DND-41 (cell line): ENCODE data around the gene SELENON.
A peak's percentile ranks its signal among the peaks of the same experiment; 100 is the strongest.

Experiments
- ATAC-seq: fragments of 200-7000 bp; cut with Tn5 transposase; 3 replicates; pipeline ENCODE4 v1.9.1; 2021; ENCODE audit warnings: low read depth; ENCODE audit not compliant: insufficient read depth
- DNase-seq: peaks from one replicate; pipeline ENCODE4 v3.0.0-alpha.2; 2020
- H2AFZ ChIP-seq: 2 replicates; pipeline ENCODE4 v1.6.0; 2012; ENCODE audit warnings: low read depth, low read length
- H3K27ac ChIP-seq: 2 replicates; pipeline ENCODE4 v1.5.1; 2012; ENCODE audit warnings: low read length, inconsistent platforms
- H3K27me3 ChIP-seq: fragments of 200-600 bp; sonication (generic); 2 replicates; pipeline ENCODE4 v1.6.0; 2012; ENCODE audit warnings: low read length, mild to moderate bottlenecking, inconsistent platforms; ENCODE audit not compliant: insufficient read depth, poor library complexity
- H3K36me3 ChIP-seq: 2 replicates; pipeline ENCODE4 v1.5.1; 2012; ENCODE audit warnings: low read length, inconsistent platforms; ENCODE audit not compliant: insufficient read depth
- H3K4me1 ChIP-seq: 2 replicates; pipeline ENCODE4 v1.5.1; 2012; ENCODE audit warnings: mild to moderate bottlenecking, low read length; ENCODE audit not compliant: insufficient read depth
- H3K4me2 ChIP-seq: 2 replicates; pipeline ENCODE4 v1.6.0; 2012; ENCODE audit warnings: mild to moderate bottlenecking, moderate library complexity, low read length, inconsistent platforms; ENCODE audit not compliant: insufficient read depth
- H3K4me3 ChIP-seq, 2 experiments: fragments of 200-600 bp in 1 of 2; shearing (Covaris generic) in 1 of 2; 2 replicates each; pipeline ENCODE4 v1.5.1; 2012 to 2016; ENCODE audit warnings: inconsistent platforms in 2 of 2, low read length in 2 of 2, mild to moderate bottlenecking in 2 of 2, low read depth in 1 of 2, moderate library complexity in 1 of 2
- H3K79me2 ChIP-seq: 2 replicates; pipeline ENCODE4 v1.6.0; 2012; ENCODE audit warnings: low read length, inconsistent platforms; ENCODE audit not compliant: insufficient read depth
- H3K9ac ChIP-seq: 2 replicates; pipeline ENCODE4 v1.6.0; 2012; ENCODE audit warnings: low read depth, mild to moderate bottlenecking, inconsistent platforms, low read length, moderate library complexity
- H3K9me3 ChIP-seq: 2 replicates; pipeline ENCODE4 v1.5.1; 2012; ENCODE audit warnings: low read length, moderate library complexity, mild to moderate bottlenecking, inconsistent platforms; ENCODE audit not compliant: insufficient read depth, severe bottlenecking
- H4K20me1 ChIP-seq: 2 replicates; pipeline ENCODE4 v1.6.0; 2012; ENCODE audit warnings: low read length; ENCODE audit not compliant: insufficient read depth
- CTCF ChIP-seq: IDR thresholded peaks from 2 replicates; pipeline ENCODE4 v1.5.1; 2012; ENCODE audit warnings: borderline replicate concordance, low read length, moderate library complexity, mild to moderate bottlenecking; ENCODE audit not compliant: poor library complexity, severe bottlenecking; ENCODE audit errors: extremely low read depth
- EZH2 ChIP-seq: IDR thresholded peaks from 3 replicates; pipeline ENCODE4 v1.6.1; 2012; ENCODE audit warnings: borderline replicate concordance, low read depth, mild to moderate bottlenecking, moderate library complexity, low read length, inconsistent platforms; ENCODE audit not compliant: severe bottlenecking

The SELENON gene

GRCh38 chr1:25773441-25774125 lies 26.4 kb upstream of the SELENON start:
- no peak overlapping the region for H3K4me3 ChIP-seq
- H3K4me2 ChIP-seq: no peak overlapping the region
- no peak for TF ChIP-seq EZH2
- TF ChIP-seq CTCF: no peak
- H3K36me3 ChIP-seq: no peaks in the 10 kb centered on the region
- no peak overlapping the region for H3K9ac ChIP-seq
- DNase-seq: no peak
- peaks cover 32% of the 10 kb centered on the region for H3K27me3 ChIP-seq
- H2AFZ ChIP-seq: no peak overlapping the region
- no peaks in the 10 kb centered on the region for H3K79me2 ChIP-seq
- H3K4me1 ChIP-seq: peaks cover 29% of the 10 kb centered on the region
- peaks cover 57% of the 10 kb centered on the region for H4K20me1 ChIP-seq
- H3K27ac ChIP-seq: no peak overlapping the region
- no peak for ATAC-seq
- no peaks in the 10 kb centered on the region for H3K9me3 ChIP-seq

DNA sequence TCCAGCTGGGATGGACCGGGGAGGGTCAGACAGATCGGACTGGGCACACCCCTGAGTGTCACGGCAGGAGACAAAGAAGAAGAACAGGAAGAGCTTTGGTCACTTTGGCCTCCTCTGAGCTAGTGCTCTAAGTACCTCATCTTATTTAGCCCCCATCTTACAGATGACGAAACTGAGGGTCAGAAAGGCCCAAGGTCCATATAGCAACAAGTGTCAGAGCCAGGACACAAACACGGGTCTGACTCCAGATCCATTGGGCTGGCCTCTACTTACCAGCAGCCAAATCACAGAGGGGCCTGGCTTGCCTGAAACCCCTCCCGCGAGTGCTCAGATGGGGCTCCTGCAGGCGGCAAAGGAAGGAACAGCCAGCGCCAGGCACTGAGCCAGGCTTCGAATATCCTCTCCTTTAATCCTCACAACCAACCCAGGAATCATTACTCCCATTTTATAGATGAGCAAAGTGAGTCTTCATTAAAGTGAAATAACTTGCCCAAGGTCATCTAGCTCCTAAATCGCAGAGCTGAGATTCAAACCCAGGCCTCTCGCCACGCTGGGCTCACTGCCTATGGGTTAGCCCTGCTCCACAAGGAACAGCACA lies 25.7 kb upstream of the SELENON start:
- Histone ChIP-seq H3K4me3 (no peak overlapping the region), H3K27ac (no peak overlapping the region), H3K79me2 (no peaks in the 10 kb centered on the region), H3K36me3 (no peaks in the 10 kb centered on the region), H3K9ac (no peak overlapping the region), H3K9me3 (no peaks in the 10 kb centered on the region), H3K27me3 (peaks cover 34% of the 10 kb centered on the region), H4K20me1 (peaks cover 56% of the 10 kb centered on the region), H2AFZ (no peak overlapping the region), H3K4me1 (peaks cover 29% of the 10 kb centered on the region), H3K4me2 (no peak overlapping the region)
- DNase-seq (no peak), ATAC-seq (no peak)
- TF ChIP-seq CTCF (no peak), EZH2 (no peak)

DNA sequence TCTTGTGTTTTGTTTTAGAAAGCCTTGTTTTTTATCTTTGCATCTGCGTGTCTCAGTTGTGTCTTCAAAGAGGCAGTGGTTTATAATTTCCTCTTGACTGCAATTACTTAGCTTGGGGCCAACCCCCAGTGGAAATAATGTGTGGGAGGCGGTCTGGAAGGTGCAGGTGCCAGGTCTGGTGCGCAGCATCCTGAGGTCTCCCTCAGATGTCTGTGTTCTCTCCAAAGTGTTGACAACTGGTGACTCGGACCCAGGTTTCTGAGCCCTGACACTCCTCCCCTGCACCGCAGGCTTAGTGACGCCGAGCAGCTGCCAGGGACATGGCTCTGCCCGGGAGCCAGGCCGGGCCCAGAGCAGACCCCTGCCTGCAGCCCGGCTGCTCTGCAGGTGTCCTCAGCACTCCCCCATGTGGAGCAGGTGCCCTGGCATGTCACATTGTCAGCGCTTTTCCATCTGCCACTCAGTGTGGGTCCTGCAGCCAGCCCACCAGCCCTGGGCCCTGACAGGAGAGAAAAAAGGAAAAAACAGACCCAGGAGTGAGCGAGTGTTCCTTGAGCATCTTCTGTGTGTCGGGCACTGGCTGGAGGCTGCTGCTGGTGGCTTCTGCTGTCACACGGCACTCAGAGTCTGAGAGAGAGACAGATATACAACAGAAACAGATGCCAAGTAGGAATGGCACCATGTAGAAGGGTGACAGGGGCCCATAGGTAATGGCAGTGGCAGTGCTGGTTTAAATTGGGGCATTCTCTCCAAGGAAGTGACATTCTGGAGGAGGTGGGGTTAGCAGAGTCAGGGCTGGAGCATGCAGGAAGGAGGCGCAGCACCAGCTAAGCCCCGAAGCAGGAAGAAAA lies 24.8 kb upstream of the SELENON start:
- H3K27ac ChIP-seq: no peak overlapping the region
- H3K4me3 ChIP-seq: no peak overlapping the region
- H3K36me3 ChIP-seq: no peaks in the 10 kb centered on the region
- H4K20me1 ChIP-seq: peaks cover 56% of the 10 kb centered on the region
- DNase-seq: peak; percentile 85
- no peak for TF ChIP-seq CTCF
- TF ChIP-seq EZH2: no peak
- H3K9ac ChIP-seq: no peak overlapping the region
- no peak overlapping the region for H2AFZ ChIP-seq
- H3K79me2 ChIP-seq: no peaks in the 10 kb centered on the region
- H3K4me1 ChIP-seq: peaks cover 29% of the 10 kb centered on the region
- peak overlapping the region; percentile 3; the same call in 1 of the 2 replicates for H3K4me2 ChIP-seq
- peaks cover 40% of the 10 kb centered on the region for H3K27me3 ChIP-seq
- ATAC-seq: peak; percentile 94
- H3K9me3 ChIP-seq: no peaks in the 10 kb centered on the region
